NCI-H526 treated with DMSO at 0.1 percent for 48 hours (cell line): Measurements from ENCODE around the gene TMEM225B.
"Not testable (repeated sequence)": the region's sequence is repeated elsewhere in the genome, so short reads cannot be mapped to it uniquely, and the experiment has no call there.

ENCODE experiments used
- DNase-seq: peaks from one replicate; lab custom pipeline; 2025; lab: John Stamatoyannopoulos, UW

TMEM225B gene

DNA sequence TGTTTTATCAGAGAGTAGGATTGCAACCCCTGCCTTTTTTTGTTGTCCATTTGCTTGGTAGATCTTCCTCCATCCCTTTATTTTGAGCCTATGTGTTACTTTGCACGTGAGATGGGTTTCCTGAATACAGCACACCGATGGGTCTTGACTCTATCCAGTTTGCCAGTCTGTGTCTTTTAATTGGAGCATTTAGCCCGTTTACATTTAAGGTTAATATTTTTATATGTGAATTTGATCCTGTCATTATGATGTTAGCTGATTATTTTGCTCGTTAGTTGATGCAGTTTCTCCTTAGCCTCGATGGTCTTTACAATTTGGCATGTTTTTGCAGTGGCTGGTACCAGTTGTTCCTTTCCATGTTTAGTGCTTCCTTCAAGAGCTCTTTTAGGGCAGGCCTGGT, 59.8 kb downstream of the TMEM225B start:
- DNase-seq = not testable (repeated sequence)
